GM06990 (cell line): Measurements from ENCODE around the gene ATRX.
A peak's percentile ranks its signal among the peaks of the same experiment; 100 is the strongest.

Source experiments
- DNase-seq: peaks from one replicate; pipeline ENCODE4 v3.0.0-alpha.2; 2011; ENCODE audit not compliant: insufficient read length; ENCODE audit errors: extremely low read depth
- H3K27me3 ChIP-seq: replicated peaks from 2 replicates; pipeline ENCODE4 v1.6.0; 2011; ENCODE audit warnings: low read length; ENCODE audit not compliant: control insufficient read depth, insufficient read depth
- H3K36me3 ChIP-seq: 2 replicates; pipeline ENCODE4 v1.5.1; 2011; ENCODE audit warnings: low read length; ENCODE audit not compliant: control insufficient read depth, insufficient read depth
- H3K4me3 ChIP-seq: replicated peaks from 2 replicates; pipeline ENCODE4 v1.5.1; 2011; ENCODE audit warnings: low read depth, mild to moderate bottlenecking, control low read depth, low read length
- CTCF ChIP-seq: IDR thresholded peaks from 2 replicates; pipeline ENCODE4 v1.5.1; 2011; ENCODE audit warnings: low read length, control low read depth, mild to moderate bottlenecking, inconsistent platforms; ENCODE audit not compliant: insufficient read depth, poor library complexity, severe bottlenecking

ATRX gene

GRCh38 chrX:77719388-77719787 lies 66.6 kb downstream of the ATRX start:
- Histone ChIP-seq H3K4me3 (no peak overlapping the region), H3K36me3 (no peaks in the 10 kb centered on the region), H3K27me3 (no peaks in the 10 kb centered on the region)
- TF ChIP-seq CTCF, result no peak
- DNase-seq, result no peak

GRCh38 chrX:77704881-77705280 lies 81.1 kb downstream of the ATRX start:
- no peak overlapping the region for H3K4me3 ChIP-seq
- DNase-seq, result no peak
- H3K36me3 ChIP-seq, result peaks cover 3% of the 10 kb centered on the region
- no peaks in the 10 kb centered on the region for H3K27me3 ChIP-seq
- TF ChIP-seq CTCF, result no peak

GRCh38 chrX:77698242-77698641 lies 87.8 kb downstream of the ATRX start:
- no peak for DNase-seq
- no peak overlapping the region for H3K4me3 ChIP-seq
- no peaks in the 10 kb centered on the region; the same call in 1 of the 2 replicates for H3K36me3 ChIP-seq
- no peaks in the 10 kb centered on the region for H3K27me3 ChIP-seq
- TF ChIP-seq CTCF, result no peak

- no peaks in the 10 kb centered on the region for H3K36me3 ChIP-seq
- H3K27me3 ChIP-seq, result no peaks in the 10 kb centered on the region
- no peak for DNase-seq
- no peak for TF ChIP-seq CTCF
- H3K4me3 ChIP-seq, result no peak overlapping the region
These were observed 91.5 kb downstream of the ATRX start for GRCh38 chrX:77694491-77694890.

GRCh38 chrX:77693594-77693993 lies 92.4 kb downstream of the ATRX start:
- Histone ChIP-seq H3K27me3 (no peaks in the 10 kb centered on the region), H3K36me3 (no peaks in the 10 kb centered on the region), H3K4me3 (no peak overlapping the region)
- DNase-seq, result peak; percentile 3
- no peak for TF ChIP-seq CTCF

- no peak for DNase-seq
- Histone ChIP-seq H3K27me3 (no peaks in the 10 kb centered on the region), H3K36me3 (no peaks in the 10 kb centered on the region; the same call in 1 of the 2 replicates), H3K4me3 (no peak overlapping the region)
- TF ChIP-seq CTCF, result no peak
These were observed 94.1 kb downstream of the ATRX start for GRCh38 chrX:77691916-77692315.
